ENCODE results near the gene PNISR.

Gene PNISR

GRCh38 chr6:99427988-99428387 is 2.9 kb upstream of the PNISR start:
- Histone ChIP-seq H3F3A (ENCODE audit: control insufficient read depth, insufficient read depth) (peaks cover 3% of the 10 kb centered on the region), H3K27me3 (ENCODE audit: control insufficient read depth, low read length) (no peaks in the 10 kb centered on the region), H3K4me1 (ENCODE audit: control insufficient read depth, low read length) (peaks cover 30% of the 10 kb centered on the region), H3K27ac (ENCODE audit: low read depth, low read length) (no peak overlapping the region), H3K4me3 (ENCODE audit: low read length) (no peak overlapping the region), H4K20me1 (ENCODE audit: control insufficient read depth, insufficient read depth, low read depth, low read length) (peaks cover 15% of the 10 kb centered on the region), H3K9me3 (ENCODE audit: control insufficient read depth, insufficient read depth, low read length) (no peaks in the 10 kb centered on the region), H3K4me2 (ENCODE audit: low read length) (peak overlapping the region; percentile 91; the same call in 1 of the 2 replicates), H3K79me2 (ENCODE audit: control insufficient read depth, low read length) (peaks cover 48% of the 10 kb centered on the region), H3K9me2 (replicated peaks; ENCODE audit: control insufficient read depth, low read length) (no peaks in the 10 kb centered on the region), H3K36me3 (ENCODE audit: control insufficient read depth, low read length) (peaks cover 46% of the 10 kb centered on the region)
- TF ChIP-seq CTCF (IDR thresholded peaks at IDR 0.05; ENCODE audit: low read depth, low read length, poor library complexity, severe bottlenecking) (no peak), EZH2phosphoT487 (IDR thresholded peaks at IDR 0.05; ENCODE audit: borderline replicate concordance, low read length) (no peak)

DNA sequence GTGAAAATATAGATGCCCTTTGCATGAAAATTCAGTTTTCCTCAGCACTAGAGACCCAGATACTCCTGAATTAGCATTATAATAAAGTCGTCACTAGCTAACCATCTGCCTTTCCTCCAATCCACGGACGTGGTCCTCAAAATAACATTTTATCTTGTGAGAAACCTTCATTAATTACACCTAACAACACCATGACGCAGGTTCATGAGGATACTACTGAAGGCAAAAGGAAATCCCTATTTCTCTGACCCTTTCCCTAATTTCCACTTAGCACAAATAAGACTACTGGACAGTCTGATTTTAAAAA is 1.3 kb upstream of the PNISR start:
- Histone ChIP-seq H3K4me2 (ENCODE audit: low read length) (peak overlapping the region; percentile 91), H3K9me3 (ENCODE audit: control insufficient read depth, insufficient read depth, low read length) (no peaks in the 10 kb centered on the region), H3K4me1 (ENCODE audit: control insufficient read depth, low read length) (peaks cover 45% of the 10 kb centered on the region), H3K9me2 (replicated peaks; ENCODE audit: control insufficient read depth, low read length) (no peaks in the 10 kb centered on the region), H3K4me3 (ENCODE audit: low read length) (peak overlapping the region; percentile 96), H3F3A (ENCODE audit: control insufficient read depth, insufficient read depth) (no peaks in the 10 kb centered on the region; the same call in 1 of the 2 replicates), H4K20me1 (ENCODE audit: control insufficient read depth, insufficient read depth, low read depth, low read length) (peaks cover 30% of the 10 kb centered on the region), H3K27me3 (ENCODE audit: control insufficient read depth, low read length) (no peaks in the 10 kb centered on the region), H3K27ac (ENCODE audit: low read depth, low read length) (peak overlapping the region; percentile 87), H3K36me3 (ENCODE audit: control insufficient read depth, low read length) (peaks cover 55% of the 10 kb centered on the region), H3K79me2 (ENCODE audit: control insufficient read depth, low read length) (peaks cover 63% of the 10 kb centered on the region)
- TF ChIP-seq EZH2phosphoT487 (IDR thresholded peaks at IDR 0.05; ENCODE audit: borderline replicate concordance, low read length) (no peak), CTCF (IDR thresholded peaks at IDR 0.05; ENCODE audit: low read depth, low read length, poor library complexity, severe bottlenecking) (no peak)

DNA sequence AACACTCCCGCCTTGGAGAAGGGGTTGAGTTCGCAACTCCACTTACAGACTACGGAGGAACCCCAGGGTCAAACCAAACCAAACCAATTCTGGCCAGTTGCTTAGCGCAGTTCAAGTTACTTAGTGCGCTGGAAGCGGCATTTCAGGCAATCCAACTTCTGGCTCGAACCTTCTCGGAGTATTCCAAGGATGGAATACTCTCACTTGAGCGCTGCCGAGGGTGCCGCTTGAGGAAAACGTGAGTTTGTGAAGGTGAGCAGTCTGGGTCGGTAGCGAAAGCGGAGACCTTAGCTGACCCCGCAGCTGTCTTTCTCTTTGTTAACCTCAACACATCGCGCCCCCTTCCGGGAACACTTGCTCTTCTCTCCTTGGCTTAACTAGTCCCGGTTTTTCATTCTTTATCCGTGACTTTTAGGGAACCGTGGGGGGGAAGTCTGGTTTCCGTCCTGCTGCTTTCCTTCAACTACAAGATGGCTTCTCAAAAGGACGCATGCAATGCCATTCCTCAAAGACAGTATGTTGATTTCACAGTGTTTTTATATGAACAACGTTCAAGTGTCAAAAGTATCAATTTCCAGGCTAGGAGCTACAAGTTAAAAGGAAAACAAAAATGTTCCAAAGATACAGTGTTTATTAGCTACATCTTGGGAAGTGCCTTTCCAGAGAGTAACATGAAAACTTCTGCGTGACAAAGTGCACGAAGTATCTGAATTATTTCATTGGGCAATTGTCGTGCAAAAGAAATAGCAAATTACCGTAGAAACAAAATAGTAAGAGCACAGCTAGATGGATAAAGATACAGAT is 741 bp upstream of the PNISR start:
- Histone ChIP-seq H4K20me1 (ENCODE audit: control insufficient read depth, insufficient read depth, low read depth, low read length) (peaks cover 30% of the 10 kb centered on the region), H3K27me3 (ENCODE audit: control insufficient read depth, low read length) (no peaks in the 10 kb centered on the region), H3K79me2 (ENCODE audit: control insufficient read depth, low read length) (peaks cover 69% of the 10 kb centered on the region), H3K4me1 (ENCODE audit: control insufficient read depth, low read length) (peaks cover 49% of the 10 kb centered on the region), H3K36me3 (ENCODE audit: control insufficient read depth, low read length) (peaks cover 57% of the 10 kb centered on the region), H3K9me2 (replicated peaks; ENCODE audit: control insufficient read depth, low read length) (no peaks in the 10 kb centered on the region), H3F3A (ENCODE audit: control insufficient read depth, insufficient read depth) (no peaks in the 10 kb centered on the region; the same call in 1 of the 2 replicates), H3K9me3 (ENCODE audit: control insufficient read depth, insufficient read depth, low read length) (no peaks in the 10 kb centered on the region), H3K4me3 (ENCODE audit: low read length) (peak overlapping the region; percentile 96), H3K27ac (ENCODE audit: low read depth, low read length) (peak overlapping the region; percentile 87), H3K4me2 (ENCODE audit: low read length) (peak overlapping the region; percentile 91)
- TF ChIP-seq CTCF (IDR thresholded peaks at IDR 0.05; ENCODE audit: low read depth, low read length, poor library complexity, severe bottlenecking) (peak; percentile 59), EZH2phosphoT487 (IDR thresholded peaks at IDR 0.05; ENCODE audit: borderline replicate concordance, low read length) (no peak)
